HL-60 (cell line): ENCODE results near the gene CD48.

ENCODE experiments used
- DNase-seq, 2 experiments: peaks; one replicate each; pipeline ENCODE4 v3.0.0-alpha.2; 2010 to 2020; ENCODE audit warnings: low read depth in 1 of 2, low spot score in 1 of 2
- H3K27ac ChIP-seq: fragments of 250-450 bp; sonication (Bioruptor Pico); replicated peaks from 2 replicates; pipeline ENCODE4 v1.5.1; 2020; ENCODE audit warnings: mild to moderate bottlenecking, moderate library complexity
- H3K27me3 ChIP-seq: fragments of 250-450 bp; sonication (Bioruptor Pico); 2 replicates; pipeline ENCODE4 v1.5.1; 2021; ENCODE audit warnings: mild to moderate bottlenecking, moderate library complexity; ENCODE audit not compliant: insufficient read depth, poor library complexity, severe bottlenecking
- H3K4me3 ChIP-seq: replicated peaks from 2 replicates; pipeline ENCODE4 v1.5.1; 2011; ENCODE audit warnings: mild to moderate bottlenecking, control low read depth, low read length; ENCODE audit not compliant: insufficient read depth
- GABPA ChIP-seq: IDR thresholded peaks from 2 replicates; pipeline ENCODE4 v1.6.1; 2012; ENCODE audit warnings: low read depth
- POLR2AphosphoS5 ChIP-seq: IDR thresholded peaks from 2 replicates; pipeline ENCODE4 v1.6.1; 2012; ENCODE audit warnings: low read depth
- SPI1 ChIP-seq: IDR thresholded peaks from 2 replicates; pipeline ENCODE4 v1.6.1; 2012; ENCODE audit warnings: low read depth, mild to moderate bottlenecking, borderline replicate concordance
- TF ChIP-seq, protein P1 (sequence below): IDR thresholded peaks from one replicate; pipeline ENCODE4 v1.5.1; 2011; ENCODE audit warnings: low read length, control low read depth, inconsistent platforms; ENCODE audit not compliant: insufficient read depth
- TF ChIP-seq, protein P2 (sequence below): IDR thresholded peaks from 2 replicates; pipeline ENCODE4 v1.6.1; 2012; ENCODE audit warnings: low read depth; ENCODE audit not compliant: insufficient replicate concordance

The CD48 gene

DNA sequence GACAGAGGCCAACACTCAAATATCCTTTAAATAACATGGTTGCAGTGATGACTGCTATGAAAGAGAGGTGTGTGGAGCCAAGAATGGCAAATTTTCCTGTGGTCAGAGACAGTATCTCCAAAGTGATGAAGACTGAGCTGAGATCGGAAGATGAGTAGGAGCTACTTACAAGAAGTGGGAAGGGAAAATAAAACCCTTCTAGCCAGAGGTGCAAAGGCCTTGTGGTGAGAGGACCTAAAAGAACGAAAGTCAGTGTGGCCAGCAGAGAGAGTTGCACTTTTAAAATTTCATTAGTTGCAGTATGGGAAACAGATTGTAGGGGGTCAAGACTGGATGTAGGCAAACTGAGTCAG is 45.2 kb upstream of the CD48 start:
- H3K4me3 ChIP-seq, result no peak overlapping the region
- TF ChIP-seq, protein P1, sequence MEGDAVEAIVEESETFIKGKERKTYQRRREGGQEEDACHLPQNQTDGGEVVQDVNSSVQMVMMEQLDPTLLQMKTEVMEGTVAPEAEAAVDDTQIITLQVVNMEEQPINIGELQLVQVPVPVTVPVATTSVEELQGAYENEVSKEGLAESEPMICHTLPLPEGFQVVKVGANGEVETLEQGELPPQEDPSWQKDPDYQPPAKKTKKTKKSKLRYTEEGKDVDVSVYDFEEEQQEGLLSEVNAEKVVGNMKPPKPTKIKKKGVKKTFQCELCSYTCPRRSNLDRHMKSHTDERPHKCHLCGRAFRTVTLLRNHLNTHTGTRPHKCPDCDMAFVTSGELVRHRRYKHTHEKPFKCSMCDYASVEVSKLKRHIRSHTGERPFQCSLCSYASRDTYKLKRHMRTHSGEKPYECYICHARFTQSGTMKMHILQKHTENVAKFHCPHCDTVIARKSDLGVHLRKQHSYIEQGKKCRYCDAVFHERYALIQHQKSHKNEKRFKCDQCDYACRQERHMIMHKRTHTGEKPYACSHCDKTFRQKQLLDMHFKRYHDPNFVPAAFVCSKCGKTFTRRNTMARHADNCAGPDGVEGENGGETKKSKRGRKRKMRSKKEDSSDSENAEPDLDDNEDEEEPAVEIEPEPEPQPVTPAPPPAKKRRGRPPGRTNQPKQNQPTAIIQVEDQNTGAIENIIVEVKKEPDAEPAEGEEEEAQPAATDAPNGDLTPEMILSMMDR, result no peak
- TF ChIP-seq, protein P2, sequence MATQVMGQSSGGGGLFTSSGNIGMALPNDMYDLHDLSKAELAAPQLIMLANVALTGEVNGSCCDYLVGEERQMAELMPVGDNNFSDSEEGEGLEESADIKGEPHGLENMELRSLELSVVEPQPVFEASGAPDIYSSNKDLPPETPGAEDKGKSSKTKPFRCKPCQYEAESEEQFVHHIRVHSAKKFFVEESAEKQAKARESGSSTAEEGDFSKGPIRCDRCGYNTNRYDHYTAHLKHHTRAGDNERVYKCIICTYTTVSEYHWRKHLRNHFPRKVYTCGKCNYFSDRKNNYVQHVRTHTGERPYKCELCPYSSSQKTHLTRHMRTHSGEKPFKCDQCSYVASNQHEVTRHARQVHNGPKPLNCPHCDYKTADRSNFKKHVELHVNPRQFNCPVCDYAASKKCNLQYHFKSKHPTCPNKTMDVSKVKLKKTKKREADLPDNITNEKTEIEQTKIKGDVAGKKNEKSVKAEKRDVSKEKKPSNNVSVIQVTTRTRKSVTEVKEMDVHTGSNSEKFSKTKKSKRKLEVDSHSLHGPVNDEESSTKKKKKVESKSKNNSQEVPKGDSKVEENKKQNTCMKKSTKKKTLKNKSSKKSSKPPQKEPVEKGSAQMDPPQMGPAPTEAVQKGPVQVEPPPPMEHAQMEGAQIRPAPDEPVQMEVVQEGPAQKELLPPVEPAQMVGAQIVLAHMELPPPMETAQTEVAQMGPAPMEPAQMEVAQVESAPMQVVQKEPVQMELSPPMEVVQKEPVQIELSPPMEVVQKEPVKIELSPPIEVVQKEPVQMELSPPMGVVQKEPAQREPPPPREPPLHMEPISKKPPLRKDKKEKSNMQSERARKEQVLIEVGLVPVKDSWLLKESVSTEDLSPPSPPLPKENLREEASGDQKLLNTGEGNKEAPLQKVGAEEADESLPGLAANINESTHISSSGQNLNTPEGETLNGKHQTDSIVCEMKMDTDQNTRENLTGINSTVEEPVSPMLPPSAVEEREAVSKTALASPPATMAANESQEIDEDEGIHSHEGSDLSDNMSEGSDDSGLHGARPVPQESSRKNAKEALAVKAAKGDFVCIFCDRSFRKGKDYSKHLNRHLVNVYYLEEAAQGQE, result no peak
- TF ChIP-seq GABPA (no peak), SPI1 (no peak), POLR2AphosphoS5 (no peak)
- H3K27ac ChIP-seq, result no peak overlapping the region
- H3K27me3 ChIP-seq, result no peaks in the 10 kb centered on the region
- no peak for DNase-seq

DNA sequence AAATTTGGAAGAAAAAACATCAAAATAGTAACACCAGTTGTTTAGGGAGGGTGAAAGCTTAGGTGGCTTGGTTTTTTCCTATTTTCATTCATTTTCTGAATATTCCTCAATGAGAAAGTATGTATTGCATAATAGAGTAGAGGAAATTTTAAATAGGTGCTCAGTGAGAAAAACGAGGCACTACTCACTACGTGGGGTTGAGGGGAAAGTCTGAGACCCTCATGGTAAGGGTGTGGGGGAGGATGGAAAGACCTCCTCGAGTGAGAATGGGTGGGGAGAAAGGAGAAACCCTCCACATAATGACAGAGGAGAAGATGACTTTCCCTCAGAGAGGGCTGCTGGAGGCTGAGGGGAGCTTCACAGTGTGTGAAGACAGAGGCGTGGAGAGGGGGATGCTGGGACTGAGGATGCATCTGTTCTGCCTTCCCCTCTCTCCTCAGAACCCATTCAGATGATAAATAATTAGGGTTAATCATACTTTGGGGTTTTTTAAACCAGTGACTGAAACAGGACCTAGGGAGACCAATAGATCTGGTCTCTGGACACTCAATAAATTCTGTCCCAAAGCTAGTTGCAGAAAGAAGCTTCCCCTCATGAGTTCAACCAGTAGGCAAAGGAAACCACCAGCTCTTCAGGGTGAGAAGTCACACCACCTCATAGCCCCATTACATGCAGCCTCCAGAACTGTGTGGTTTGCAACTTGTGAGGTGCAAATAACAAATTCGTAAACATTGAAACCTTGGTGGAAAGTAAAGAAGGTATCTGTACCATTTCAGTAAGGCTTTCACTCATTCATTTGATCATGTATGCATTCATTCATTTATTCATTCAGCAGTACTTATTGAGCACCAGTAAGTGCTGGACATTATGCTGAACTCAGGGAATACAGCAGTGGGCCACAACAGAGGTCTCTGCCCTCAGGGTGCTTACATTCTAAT is 44.6 kb upstream of the CD48 start:
- Histone ChIP-seq H3K4me3 (no peak overlapping the region), H3K27me3 (no peaks in the 10 kb centered on the region), H3K27ac (no peak overlapping the region)
- TF ChIP-seq, protein P1, result no peak
- TF ChIP-seq, protein P2, result no peak
- no peak for TF ChIP-seq GABPA
- DNase-seq, result no peak

DNA sequence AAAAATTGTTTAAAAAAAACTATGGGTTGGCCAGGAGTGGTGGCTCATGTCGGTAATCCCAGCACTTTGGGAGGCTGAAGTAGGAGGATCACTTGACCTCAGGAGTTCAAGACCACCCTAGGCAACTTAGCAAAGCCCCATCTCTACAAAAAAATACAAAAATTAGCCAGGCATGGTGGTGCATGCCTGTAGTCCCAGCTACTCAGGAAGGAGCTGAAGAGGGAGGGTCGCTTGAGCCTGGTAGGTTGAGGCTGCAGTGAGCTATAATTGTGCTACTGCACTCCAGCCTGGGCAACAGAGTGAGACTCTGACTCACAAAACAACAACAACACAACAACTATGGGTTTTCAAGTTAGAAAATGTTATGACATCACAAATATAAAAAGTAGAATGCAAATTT is 43.8 kb upstream of the CD48 start:
- TF ChIP-seq GABPA (no peak), POLR2AphosphoS5 (no peak), SPI1 (no peak)
- TF ChIP-seq, protein P2, result no peak
- TF ChIP-seq, protein P1, result no peak
- H3K27ac ChIP-seq, result no peak overlapping the region
- no peak for DNase-seq
- no peak overlapping the region for H3K4me3 ChIP-seq
- no peaks in the 10 kb centered on the region for H3K27me3 ChIP-seq
